ENCODE measurements around the gene KDM4B. TPM values are rescaled to one million over a fixed set of nuclear protein-coding genes. Genes with fewer than 3 reads are reported as not detected.

The KDM4B gene
- total and polyA plus RNA-seq, 3 donors from 2014 or later, result 33.3 to 72.7 (median 67.7) TPM

GRCh38 chr19:5058521-5059212 is 89.8 kb downstream of the KDM4B start:
- DNase-seq, result no peak
- Histone ChIP-seq H3K9me3 (no peaks in the 10 kb centered on the region), H3K4me3 (no peak overlapping the region), H3K36me3 (ENCODE audit: low read depth, missing control alignments) (no peaks in the 10 kb centered on the region), H3K27me3 (no peaks in the 10 kb centered on the region), H3K27ac (no peak overlapping the region), H3K4me1 (peaks cover 14% of the 10 kb centered on the region)
- 61 to 89% methylated on average over 17 to 28 of the region's 34 CpGs for WGBS, 2 donors
- TF ChIP-seq, protein P1, sequence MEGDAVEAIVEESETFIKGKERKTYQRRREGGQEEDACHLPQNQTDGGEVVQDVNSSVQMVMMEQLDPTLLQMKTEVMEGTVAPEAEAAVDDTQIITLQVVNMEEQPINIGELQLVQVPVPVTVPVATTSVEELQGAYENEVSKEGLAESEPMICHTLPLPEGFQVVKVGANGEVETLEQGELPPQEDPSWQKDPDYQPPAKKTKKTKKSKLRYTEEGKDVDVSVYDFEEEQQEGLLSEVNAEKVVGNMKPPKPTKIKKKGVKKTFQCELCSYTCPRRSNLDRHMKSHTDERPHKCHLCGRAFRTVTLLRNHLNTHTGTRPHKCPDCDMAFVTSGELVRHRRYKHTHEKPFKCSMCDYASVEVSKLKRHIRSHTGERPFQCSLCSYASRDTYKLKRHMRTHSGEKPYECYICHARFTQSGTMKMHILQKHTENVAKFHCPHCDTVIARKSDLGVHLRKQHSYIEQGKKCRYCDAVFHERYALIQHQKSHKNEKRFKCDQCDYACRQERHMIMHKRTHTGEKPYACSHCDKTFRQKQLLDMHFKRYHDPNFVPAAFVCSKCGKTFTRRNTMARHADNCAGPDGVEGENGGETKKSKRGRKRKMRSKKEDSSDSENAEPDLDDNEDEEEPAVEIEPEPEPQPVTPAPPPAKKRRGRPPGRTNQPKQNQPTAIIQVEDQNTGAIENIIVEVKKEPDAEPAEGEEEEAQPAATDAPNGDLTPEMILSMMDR (IDR thresholded peaks at IDR 0.05), result no peak
- TF ChIP-seq POLR2A (IDR thresholded peaks at IDR 0.05), result no peak
- intact Hi-C loops (cut with DNase I; ENCODE audit: low total_unique reads), result no loop called here

- Histone ChIP-seq H3K27ac (no peak overlapping the region), H3K9me3 (no peaks in the 10 kb centered on the region), H3K27me3 (no peaks in the 10 kb centered on the region), H3K4me1 (peaks cover 14% of the 10 kb centered on the region), H3K36me3 (ENCODE audit: low read depth, missing control alignments) (no peaks in the 10 kb centered on the region), H3K4me3 (no peak overlapping the region)
- TF ChIP-seq, protein P1 (IDR thresholded peaks at IDR 0.05), result no peak
- no peak for TF ChIP-seq POLR2A (IDR thresholded peaks at IDR 0.05)
- DNase-seq, result no peak
- WGBS, 2 donors, result 44 to 56% methylated on average over 14 to 19 of the region's 21 CpGs
- intact Hi-C loops (cut with DNase I; ENCODE audit: low total_unique reads), result no loop called here
These were observed 90.3 kb downstream of the KDM4B start for GRCh38 chr19:5059213-5059574.

- no peak for DNase-seq
- WGBS, 2 donors, result 86 to 92% methylated on average over 9 to 12 of the region's 12 CpGs
- TF ChIP-seq, protein P1 (IDR thresholded peaks at IDR 0.05), result no peak
- Histone ChIP-seq H3K36me3 (ENCODE audit: low read depth, missing control alignments) (no peaks in the 10 kb centered on the region), H3K4me3 (no peak overlapping the region), H3K27ac (no peak overlapping the region), H3K4me1 (peaks cover 14% of the 10 kb centered on the region), H3K27me3 (no peaks in the 10 kb centered on the region), H3K9me3 (no peaks in the 10 kb centered on the region)
- intact Hi-C loops (cut with DNase I; ENCODE audit: low total_unique reads), result no loop called here
These were observed 90.9 kb downstream of the KDM4B start for GRCh38 chr19:5059793-5060192.

DNA sequence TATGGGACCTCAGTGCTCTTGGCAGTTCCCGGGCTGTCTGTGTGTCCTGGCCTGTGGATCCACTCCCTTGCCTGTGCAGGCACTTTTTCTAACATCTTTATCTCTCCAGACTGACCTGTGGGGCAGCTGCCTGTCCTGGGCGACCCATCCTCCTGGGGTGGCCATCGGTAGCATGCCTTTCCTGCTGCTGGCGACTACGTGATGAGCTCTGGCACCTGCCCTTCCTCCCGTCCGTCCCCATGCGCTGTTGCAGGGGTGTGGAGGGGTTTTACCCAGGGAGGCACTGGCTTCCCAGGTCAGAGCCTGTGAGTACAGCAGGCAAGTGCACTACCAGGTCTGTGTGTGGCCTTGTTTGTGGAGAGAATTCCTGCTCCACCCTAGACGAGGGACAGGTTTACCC is 93.3 kb downstream of the KDM4B start:
- Histone ChIP-seq H3K9me3 (no peaks in the 10 kb centered on the region), H3K4me1 (peaks cover 19% of the 10 kb centered on the region), H3K36me3 (ENCODE audit: low read depth, missing control alignments) (no peaks in the 10 kb centered on the region), H3K27me3 (no peaks in the 10 kb centered on the region), H3K4me3 (no peak overlapping the region), H3K27ac (no peak overlapping the region)
- WGBS, 2 donors, result 76 to 98% methylated on average over 9 of the region's 9 CpGs
- TF ChIP-seq, protein P1 (IDR thresholded peaks at IDR 0.05), result no peak
- no peak for TF ChIP-seq POLR2A (IDR thresholded peaks at IDR 0.05)
- DNase-seq, result no peak
- intact Hi-C loops (cut with DNase I; ENCODE audit: low total_unique reads), result no loop called here

- no peaks in the 10 kb centered on the region for H3K36me3 ChIP-seq (ENCODE audit: low read depth, missing control alignments)
- intact Hi-C loops (cut with DNase I; ENCODE audit: low total_unique reads), result no loop called here
- H3K27ac ChIP-seq, result no peak overlapping the region
- no peaks in the 10 kb centered on the region for H3K27me3 ChIP-seq
- 94 to 96% methylated on average over 4 of the region's 4 CpGs for WGBS, 2 donors
- H3K4me1 ChIP-seq, result peaks cover 25% of the 10 kb centered on the region
- no peaks in the 10 kb centered on the region for H3K9me3 ChIP-seq
- TF ChIP-seq, protein P1 (IDR thresholded peaks at IDR 0.05), result no peak
- TF ChIP-seq POLR2A (IDR thresholded peaks at IDR 0.05), result no peak
- DNase-seq, result no peak
- H3K4me3 ChIP-seq, result no peak overlapping the region
These were observed 93.9 kb downstream of the KDM4B start for GRCh38 chr19:5062799-5063198.
